GM11168 (cell line): ENCODE measurements around the gene TBX4.

Experiments
- in situ Hi-C: fragments of 300-500 bp; cut with MboI; formaldehyde crosslinking; loops from one replicate; pipeline ENCODE4 v1.12.0; 2022; ENCODE audit warnings: low sequenced_read_pairs; ENCODE audit not compliant: unreplicated experiment

TBX4 gene

DNA sequence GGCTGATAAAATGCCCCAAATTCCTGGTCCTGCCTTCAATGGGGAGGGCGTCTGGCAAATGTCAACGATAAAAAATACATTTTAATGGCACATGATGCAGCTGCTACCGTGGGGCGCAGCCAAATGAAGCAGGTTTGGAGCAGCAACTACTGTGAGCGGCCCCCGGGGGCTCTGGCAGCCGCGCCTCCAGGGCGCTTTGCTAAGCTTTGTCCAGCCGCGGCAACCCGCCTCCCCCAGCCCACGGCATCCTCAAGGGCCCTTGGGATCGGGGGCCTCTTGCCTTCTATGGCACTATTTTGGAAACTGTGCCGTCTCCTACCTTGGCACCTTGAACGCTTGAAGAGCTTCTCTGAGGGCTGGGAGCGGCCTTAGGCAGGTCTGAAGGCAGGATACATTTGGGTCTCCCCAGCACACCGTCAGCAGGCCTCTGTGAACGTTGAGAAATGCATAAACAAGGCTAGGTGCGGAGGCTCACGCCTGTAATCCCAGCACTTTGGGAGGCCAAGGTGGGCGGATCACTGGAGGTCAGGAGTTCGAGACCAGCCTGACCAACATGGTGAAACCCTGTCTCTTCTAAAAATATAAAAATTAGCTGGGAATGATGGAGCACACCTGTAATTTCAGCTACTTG, 25.1 kb downstream of the TBX4 start:
- in situ Hi-C loops = no loop called here

DNA sequence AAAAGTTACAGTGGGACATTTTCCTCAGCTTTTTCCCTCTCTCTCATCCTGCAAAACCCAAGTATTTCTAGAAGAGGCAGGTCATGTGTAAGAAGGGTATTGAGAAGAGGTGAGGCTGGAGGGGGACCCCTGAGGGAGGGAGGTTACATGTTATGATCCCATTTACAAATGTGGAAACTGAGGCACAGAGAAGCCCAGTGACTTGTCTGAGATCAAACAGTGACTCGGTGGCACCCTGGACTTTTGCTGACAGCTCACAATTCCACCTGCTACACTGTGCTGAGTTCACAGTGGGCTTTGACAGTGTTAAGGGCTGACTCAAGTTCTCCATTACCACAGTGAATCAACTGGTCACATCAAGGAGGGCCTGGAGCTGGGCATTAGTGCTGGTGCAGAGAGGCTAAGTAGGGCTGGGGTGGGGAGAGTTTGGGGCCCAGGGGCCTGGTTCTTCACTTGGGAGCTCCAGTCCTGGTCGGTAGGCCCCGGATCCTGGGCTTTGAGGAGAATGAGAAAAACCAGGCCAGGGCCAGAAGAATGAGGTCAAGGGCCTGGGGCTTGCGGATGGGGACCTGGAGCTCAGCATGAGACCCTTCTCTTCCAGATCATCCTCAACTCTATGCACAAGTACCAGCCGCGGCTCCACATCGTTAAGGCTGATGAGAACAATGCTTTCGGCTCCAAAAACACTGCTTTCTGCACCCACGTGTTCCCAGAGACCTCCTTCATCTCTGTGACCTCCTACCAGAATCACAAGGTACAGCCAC, 26.0 kb downstream of the TBX4 start:
- in situ Hi-C loops = no loop called here

- in situ Hi-C loops = no loop called here
Measured at GRCh38 chr17:61478790-61479492, 26.7 kb downstream of the TBX4 start.

- in situ Hi-C loops = no loop called here
Measured at GRCh38 chr17:61479493-61480413, 27.5 kb downstream of the TBX4 start.

GRCh38 chr17:61480414-61480807, 28.2 kb downstream of the TBX4 start:
- in situ Hi-C loops = no loop called here

- in situ Hi-C loops = no loop called here
Measured at GRCh38 chr17:61481421-61481820, 29.2 kb downstream of the TBX4 start.

GRCh38 chr17:61482467-61482866, 30.2 kb downstream of the TBX4 start:
- in situ Hi-C loops = no loop called here

GRCh38 chr17:61483778-61484116, 31.5 kb downstream of the TBX4 start:
- in situ Hi-C loops = no loop called here

- in situ Hi-C loops = no loop called here
Measured at GRCh38 chr17:61484174-61484573, 32.0 kb downstream of the TBX4 start.

- in situ Hi-C loops = no loop called here
Measured at GRCh38 chr17:61485067-61485775, 33.0 kb downstream of the TBX4 start.

DNA sequence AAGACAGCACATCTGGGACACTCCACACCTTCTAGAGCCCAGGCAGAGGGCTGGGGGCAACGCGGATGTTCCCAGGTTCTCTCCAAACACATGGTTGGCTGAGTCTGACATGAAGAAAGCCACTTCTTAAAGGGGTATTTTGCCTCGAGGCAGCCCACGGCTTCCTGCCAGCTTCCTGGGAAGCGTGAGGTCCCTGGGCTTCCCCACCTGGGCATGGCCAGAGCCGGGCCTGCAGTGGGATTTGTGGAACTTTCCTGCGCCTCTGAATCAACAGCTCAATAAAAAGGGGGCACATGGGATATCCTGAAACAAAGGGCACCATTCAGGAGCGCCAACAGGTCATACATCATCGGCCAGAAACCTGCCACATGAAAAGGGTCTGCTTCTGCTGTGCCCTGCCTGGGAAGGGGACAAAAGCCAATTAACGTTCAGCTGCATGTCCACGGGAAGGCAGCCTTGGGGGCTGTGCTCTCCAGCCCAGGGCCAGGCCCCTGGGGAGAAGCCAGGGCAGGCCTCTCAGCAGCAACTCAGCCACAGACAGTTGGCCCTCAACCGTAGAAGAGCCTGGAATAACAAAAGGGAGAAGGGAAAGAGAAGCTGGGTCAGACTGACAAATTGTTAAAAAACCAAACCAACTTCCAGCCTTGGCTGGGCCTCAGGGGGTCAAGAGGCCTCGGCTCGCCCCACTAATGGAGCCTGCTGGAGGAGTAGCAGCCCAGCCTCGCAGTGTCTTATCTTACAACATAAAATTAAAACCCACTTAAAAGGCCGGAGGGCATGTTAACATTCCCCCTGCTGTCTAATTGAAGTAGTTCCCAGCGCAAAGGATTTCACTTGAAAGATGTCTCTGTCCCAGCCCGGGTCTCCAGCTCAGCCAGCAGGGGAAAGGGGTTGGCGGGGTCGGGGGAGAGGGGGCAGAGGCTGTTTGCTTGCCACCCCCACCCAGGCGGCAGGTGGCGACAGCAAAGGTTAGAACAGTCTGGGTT, 34.2 kb downstream of the TBX4 start:
- in situ Hi-C loops = no loop called here

- in situ Hi-C loops = no loop called here
Measured at GRCh38 chr17:61487161-61487988, 35.2 kb downstream of the TBX4 start.

GRCh38 chr17:61487989-61488595, 35.9 kb downstream of the TBX4 start:
- in situ Hi-C loops = no loop called here

GRCh38 chr17:61488878-61489718, 36.9 kb downstream of the TBX4 start:
- in situ Hi-C loops = no loop called here

DNA sequence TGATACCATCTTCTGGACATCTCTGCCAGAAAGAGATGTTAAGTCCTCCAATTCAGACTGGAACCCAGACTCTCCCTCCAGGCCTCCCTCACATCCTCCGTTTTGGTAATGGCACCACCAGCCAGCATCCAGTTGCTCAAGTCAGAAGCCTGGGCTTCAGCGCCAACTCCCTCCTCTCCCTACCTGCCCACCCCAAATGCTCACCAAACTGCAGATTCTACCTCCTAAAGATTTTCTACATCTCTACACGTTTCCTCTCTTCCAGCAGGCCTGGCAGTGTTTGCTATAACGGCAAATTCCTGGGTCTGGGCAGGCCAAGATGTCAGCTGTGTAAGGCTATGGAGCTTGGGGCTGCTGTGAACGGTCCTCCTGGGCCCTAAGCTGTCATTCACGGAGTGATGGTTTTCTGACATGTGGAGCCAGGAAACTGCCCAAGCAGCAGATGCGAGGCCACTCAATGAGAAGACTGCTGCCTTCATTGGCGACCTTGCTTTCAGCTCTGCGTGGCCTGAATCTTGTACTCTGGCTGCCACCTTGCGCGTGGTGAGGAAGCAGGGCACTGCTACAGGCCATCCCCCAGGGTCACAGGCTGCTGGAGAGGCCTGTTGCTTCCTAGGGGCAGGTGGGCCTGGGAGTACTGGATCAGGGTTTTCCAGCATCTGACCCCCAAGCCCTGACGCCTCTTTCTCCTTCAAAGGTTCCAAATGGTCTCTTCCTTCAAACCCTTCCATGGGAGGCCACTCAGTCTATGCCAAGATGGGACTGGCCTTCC, 37.7 kb downstream of the TBX4 start:
- in situ Hi-C loops = no loop called here

GRCh38 chr17:61490540-61490975, 38.3 kb downstream of the TBX4 start:
- in situ Hi-C loops = no loop called here
